GM12892 (cell line): Measurements from ENCODE around the gene MED26.

Experiments used
- DNase-seq: peaks from one replicate; pipeline ENCODE4 v3.0.0; 2011; ENCODE audit not compliant: insufficient read length
- FAIRE-seq: peaks from 2 replicates; lab custom pipeline; 2011; peaks lifted over from hg19 to GRCh38; lab: Jason Lieb, UNC
- POLR2A ChIP-seq: IDR thresholded peaks from 2 replicates; pipeline ENCODE4 v1.6.1; 2011; ENCODE audit warnings: low read depth, low read length, control low read depth
- POLR2AphosphoS5 ChIP-seq: IDR thresholded peaks from 2 replicates; pipeline ENCODE4 v1.6.1; 2011; ENCODE audit warnings: low read depth, low read length, control low read depth
- TAF1 ChIP-seq: IDR thresholded peaks from 2 replicates; pipeline ENCODE4 v1.6.1; 2011; ENCODE audit warnings: low read depth, mild to moderate bottlenecking, control low read depth, low read length, borderline replicate concordance

MED26 gene

GRCh38 chr19:16525751-16526481 is 102.1 kb downstream of the MED26 start:
- FAIRE-seq (no peak), DNase-seq (no peak)
- TF ChIP-seq TAF1 (no peak), POLR2AphosphoS5 (no peak), POLR2A (no peak)

GRCh38 chr19:16524991-16525734 is 102.8 kb downstream of the MED26 start:
- TF ChIP-seq POLR2A (no peak), TAF1 (no peak), POLR2AphosphoS5 (no peak)
- FAIRE-seq (no peak), DNase-seq (no peak)
